ENCODE measurements around the gene GRB10.

GRB10 gene

DNA sequence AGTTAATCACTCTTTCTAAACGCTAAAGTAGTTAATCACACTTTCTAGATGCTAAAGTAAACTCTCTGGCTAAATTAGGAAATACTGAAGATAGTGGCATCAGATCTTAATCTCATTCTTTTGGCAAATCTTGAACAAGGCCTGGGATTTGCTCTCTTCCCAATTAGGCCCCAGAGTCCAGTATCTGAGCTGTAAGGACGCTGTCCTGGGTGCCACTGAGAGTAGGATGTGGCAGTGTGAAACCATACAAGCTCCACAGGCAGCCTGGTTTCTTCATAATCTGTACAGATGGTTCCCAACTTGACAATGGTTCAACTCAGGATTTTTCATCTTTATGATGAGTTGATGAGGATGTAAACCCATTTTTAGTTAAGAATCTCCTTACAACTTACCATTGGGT lies 36.9 kb downstream of the GRB10 start:
- TF ChIP-seq, protein P1, sequence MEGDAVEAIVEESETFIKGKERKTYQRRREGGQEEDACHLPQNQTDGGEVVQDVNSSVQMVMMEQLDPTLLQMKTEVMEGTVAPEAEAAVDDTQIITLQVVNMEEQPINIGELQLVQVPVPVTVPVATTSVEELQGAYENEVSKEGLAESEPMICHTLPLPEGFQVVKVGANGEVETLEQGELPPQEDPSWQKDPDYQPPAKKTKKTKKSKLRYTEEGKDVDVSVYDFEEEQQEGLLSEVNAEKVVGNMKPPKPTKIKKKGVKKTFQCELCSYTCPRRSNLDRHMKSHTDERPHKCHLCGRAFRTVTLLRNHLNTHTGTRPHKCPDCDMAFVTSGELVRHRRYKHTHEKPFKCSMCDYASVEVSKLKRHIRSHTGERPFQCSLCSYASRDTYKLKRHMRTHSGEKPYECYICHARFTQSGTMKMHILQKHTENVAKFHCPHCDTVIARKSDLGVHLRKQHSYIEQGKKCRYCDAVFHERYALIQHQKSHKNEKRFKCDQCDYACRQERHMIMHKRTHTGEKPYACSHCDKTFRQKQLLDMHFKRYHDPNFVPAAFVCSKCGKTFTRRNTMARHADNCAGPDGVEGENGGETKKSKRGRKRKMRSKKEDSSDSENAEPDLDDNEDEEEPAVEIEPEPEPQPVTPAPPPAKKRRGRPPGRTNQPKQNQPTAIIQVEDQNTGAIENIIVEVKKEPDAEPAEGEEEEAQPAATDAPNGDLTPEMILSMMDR (IDR thresholded peaks at IDR 0.05; ENCODE audit: low read depth, low read length, missing control alignments): no peak
- DNase-seq: no peak
- no peaks in the 10 kb centered on the region for H3K27me3 ChIP-seq (replicated peaks)
- H3K27ac ChIP-seq: no peak overlapping the region
- in situ Hi-C loops (cut with HindIII; ENCODE audit: low pct_ligation_motif_present, low sequenced_read_pairs): no loop called here
- no peak overlapping the region for H3K4me3 ChIP-seq (ENCODE audit: low read depth, low read length)
- peaks cover 5% of the 10 kb centered on the region for H3K36me3 ChIP-seq (replicated peaks)

DNA sequence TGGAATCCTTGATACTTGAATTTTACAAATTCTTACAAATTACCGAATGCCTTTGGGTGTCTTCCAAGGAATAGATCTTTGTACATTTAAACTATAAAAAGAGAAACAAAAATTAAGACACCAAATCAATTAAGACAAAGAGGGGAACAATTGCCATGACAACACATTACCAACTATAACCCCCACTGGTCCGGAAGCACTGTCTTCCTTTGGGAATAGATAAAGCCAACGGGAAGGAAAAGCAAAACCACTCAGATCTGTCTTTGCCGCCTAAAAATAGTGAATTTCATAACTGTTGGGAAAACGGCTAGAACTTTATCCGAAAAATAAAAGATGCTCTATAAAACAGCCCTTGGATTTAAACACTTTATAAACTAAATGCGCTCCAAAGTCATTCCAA lies 37.4 kb downstream of the GRB10 start:
- in situ Hi-C loops (cut with HindIII; ENCODE audit: low pct_ligation_motif_present, low sequenced_read_pairs): no loop called here
- TF ChIP-seq, protein P1 (IDR thresholded peaks at IDR 0.05; ENCODE audit: low read depth, low read length, missing control alignments): no peak
- no peak overlapping the region for H3K27ac ChIP-seq
- DNase-seq: no peak
- H3K27me3 ChIP-seq (replicated peaks): no peaks in the 10 kb centered on the region
- H3K36me3 ChIP-seq (replicated peaks): peaks cover 5% of the 10 kb centered on the region
- H3K4me3 ChIP-seq (ENCODE audit: low read depth, low read length): no peak overlapping the region

DNA sequence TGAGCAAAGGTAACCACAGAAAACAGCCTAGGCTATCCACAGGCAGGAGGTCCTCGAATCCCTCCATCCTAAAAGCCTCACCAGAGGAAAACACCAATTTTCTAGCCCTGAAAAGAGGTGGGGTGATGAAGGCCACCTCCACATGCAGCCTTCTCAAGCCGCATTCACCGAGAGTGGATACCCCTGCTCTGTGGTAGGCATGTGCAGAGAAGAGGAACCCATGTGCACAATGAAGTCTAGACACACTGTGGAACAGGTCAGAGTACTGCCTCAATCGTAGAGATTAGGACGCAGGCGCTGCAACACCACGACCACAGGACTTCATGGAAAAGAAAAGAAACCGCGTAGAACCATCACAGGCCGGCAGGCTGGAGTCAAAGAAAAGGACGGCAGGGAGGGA lies 38.8 kb downstream of the GRB10 start:
- Histone ChIP-seq H3K36me3 (replicated peaks) (peaks cover 5% of the 10 kb centered on the region), H3K27me3 (replicated peaks) (no peaks in the 10 kb centered on the region), H3K4me3 (ENCODE audit: low read depth, low read length) (no peak overlapping the region), H3K27ac (no peak overlapping the region)
- TF ChIP-seq, protein P1 (IDR thresholded peaks at IDR 0.05; ENCODE audit: low read depth, low read length, missing control alignments): no peak
- DNase-seq: no peak
- in situ Hi-C loops (cut with HindIII; ENCODE audit: low pct_ligation_motif_present, low sequenced_read_pairs): no loop called here

DNA sequence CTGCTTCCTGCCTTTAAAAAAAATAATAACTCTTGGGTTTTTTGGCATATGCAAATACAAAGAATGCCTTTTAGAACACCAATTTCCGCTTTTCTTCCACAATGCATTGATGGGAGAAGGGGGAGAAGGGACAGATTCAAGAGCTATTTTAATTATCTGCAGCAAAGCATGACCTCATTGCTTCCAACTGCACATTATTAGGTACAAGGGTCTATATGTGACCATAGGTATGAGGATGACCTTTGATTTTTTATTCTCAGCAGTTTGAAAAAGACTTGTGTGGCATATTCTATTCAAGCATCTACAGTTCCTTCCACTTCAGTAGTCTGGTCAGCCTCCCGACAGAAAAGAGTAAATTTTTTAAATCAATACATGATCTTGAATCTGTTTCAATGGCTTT lies 39.7 kb downstream of the GRB10 start:
- no peak for DNase-seq
- H3K4me3 ChIP-seq (ENCODE audit: low read depth, low read length): no peak overlapping the region
- H3K27ac ChIP-seq: no peak overlapping the region
- H3K36me3 ChIP-seq (replicated peaks): peaks cover 5% of the 10 kb centered on the region
- in situ Hi-C loops (cut with HindIII; ENCODE audit: low pct_ligation_motif_present, low sequenced_read_pairs): no loop called here
- H3K27me3 ChIP-seq (replicated peaks): no peaks in the 10 kb centered on the region
- TF ChIP-seq, protein P1 (IDR thresholded peaks at IDR 0.05; ENCODE audit: low read depth, low read length, missing control alignments): no peak

DNA sequence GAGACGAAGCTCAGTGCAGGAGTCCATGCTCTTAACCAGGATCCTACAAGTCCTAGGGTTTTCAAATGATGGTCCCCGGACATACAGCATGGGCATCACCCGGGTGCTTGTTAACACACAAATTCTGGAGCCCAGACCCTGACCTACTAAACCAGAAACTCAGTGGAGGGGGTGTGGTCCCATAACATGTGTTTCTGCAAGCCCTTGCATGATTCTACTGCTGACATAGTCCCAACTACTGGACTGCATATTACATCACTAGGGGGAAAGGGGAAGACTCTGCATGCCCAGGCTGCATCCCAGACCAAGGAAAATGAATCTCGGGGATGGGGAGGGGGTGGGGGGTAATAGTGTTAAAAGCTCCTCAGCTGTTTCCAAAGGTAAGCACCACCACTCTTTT lies 40.3 kb downstream of the GRB10 start:
- in situ Hi-C loops (cut with HindIII; ENCODE audit: low pct_ligation_motif_present, low sequenced_read_pairs): no loop called here
- Histone ChIP-seq H3K36me3 (replicated peaks) (no peaks in the 10 kb centered on the region), H3K27ac (no peak overlapping the region), H3K27me3 (replicated peaks) (no peaks in the 10 kb centered on the region), H3K4me3 (ENCODE audit: low read depth, low read length) (no peak overlapping the region)
- DNase-seq: no peak
- TF ChIP-seq, protein P1 (IDR thresholded peaks at IDR 0.05; ENCODE audit: low read depth, low read length, missing control alignments): no peak

DNA sequence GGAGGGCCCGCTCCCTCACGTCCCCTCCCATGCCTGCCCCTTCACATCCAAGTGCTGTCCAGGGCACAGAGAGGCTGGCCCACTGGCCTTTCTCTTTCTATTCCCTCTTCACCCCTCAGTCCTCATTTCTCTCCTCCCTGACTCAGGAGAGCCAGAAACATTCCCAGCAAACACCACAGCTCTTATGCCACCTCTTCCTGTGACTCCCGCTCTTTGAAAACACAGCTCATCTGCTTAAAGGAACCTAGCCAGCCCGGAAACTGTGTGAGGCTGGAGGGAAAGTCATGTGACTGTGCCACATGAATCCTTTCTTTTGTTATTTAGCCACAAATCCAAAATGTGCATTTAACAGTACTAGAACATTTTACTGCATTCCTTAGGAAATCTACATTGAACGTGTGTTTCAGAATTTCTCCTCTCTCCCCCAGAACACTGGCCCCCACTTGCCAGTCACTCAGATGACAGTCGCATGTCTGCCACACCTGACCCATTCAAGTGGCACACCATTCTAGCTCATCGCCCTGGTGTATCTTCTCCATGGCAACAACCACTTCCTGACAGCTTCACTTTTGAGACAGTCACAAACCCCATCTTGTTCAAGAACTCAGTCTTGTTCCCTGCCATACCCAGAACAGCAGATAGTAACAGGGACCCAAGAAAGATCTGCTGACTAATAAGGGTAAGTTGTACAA lies 42.8 kb downstream of the GRB10 start:
- Histone ChIP-seq H3K36me3 (replicated peaks) (no peaks in the 10 kb centered on the region), H3K27me3 (replicated peaks) (no peaks in the 10 kb centered on the region), H3K27ac (no peak overlapping the region), H3K4me3 (ENCODE audit: low read depth, low read length) (no peak overlapping the region)
- in situ Hi-C loops (cut with HindIII; ENCODE audit: low pct_ligation_motif_present, low sequenced_read_pairs): no loop called here
- TF ChIP-seq, protein P1 (IDR thresholded peaks at IDR 0.05; ENCODE audit: low read depth, low read length, missing control alignments): no peak
- DNase-seq: no peak
